HCT116 (cell line): ENCODE measurements around the gene FRA10AC1.

Experiments
- ELF1 ChIP-seq: IDR thresholded peaks from 2 replicates; pipeline ENCODE4 v1.6.1; 2012; ENCODE audit warnings: low read depth, borderline replicate concordance
- POLR2A ChIP-seq: IDR thresholded peaks from 2 replicates; pipeline ENCODE4 v1.7.0; 2011; ENCODE audit warnings: borderline replicate concordance; ENCODE audit not compliant: insufficient read depth, insufficient read length; ENCODE audit errors: extremely low read depth

GRCh38 chr10:93628858-93629257 lies 73.5 kb downstream of the FRA10AC1 start:
- TF ChIP-seq POLR2A: no peak
- TF ChIP-seq ELF1: no peak
